Ascending aorta (tissue), 2 donors: Measurements from ENCODE around the gene MS4A5. TPM values are rescaled to one million over a fixed set of nuclear protein-coding genes. Genes with fewer than 3 reads are reported as not detected.
"Not testable (repeated sequence)": the region's sequence is repeated elsewhere in the genome, so short reads cannot be mapped to it uniquely, and the experiment has no call there.

Source experiments
- DNase-seq, 2 donors: peaks; one replicate each; pipeline ENCODE4 v3.0.0-alpha.2; 2019; ENCODE audit warnings: low spot score in 2 of 2
- H3K27ac ChIP-seq, 2 donors: fragments of 200-600 bp; sonication (generic); one replicate each; pipeline ENCODE4 v1.5.1; 2016 to 2017; ENCODE audit warnings: mild to moderate bottlenecking in 1 of 2
- H3K27me3 ChIP-seq: fragments of 200-600 bp; sonication (generic); one replicate; pipeline ENCODE4 v1.5.1; 2017
- H3K36me3 ChIP-seq, 2 donors: fragments of 200-600 bp; sonication (generic); one replicate each; pipeline ENCODE4 v1.5.1; 2016
- H3K4me1 ChIP-seq, 2 donors: fragments of 200-600 bp; sonication (generic); one replicate each; pipeline ENCODE4 v1.5.1; 2016 to 2017; ENCODE audit warnings: mild to moderate bottlenecking in 1 of 2
- H3K4me3 ChIP-seq, 2 donors: fragments of 200-600 bp; sonication (generic); one replicate each; pipeline ENCODE4 v1.5.1; 2016 to 2017; ENCODE audit warnings: mild to moderate bottlenecking in 1 of 2
- H3K9me3 ChIP-seq, 2 donors: fragments of 200-600 bp; sonication (generic); one replicate each; pipeline ENCODE4 v1.5.1; 2016
- intact Hi-C: fragments of 100-400 bp; cut with DNase I; formaldehyde crosslinking; loops from one replicate; pipeline ENCODE4 v1.15.1; 2023
- total RNA-seq: library from RNA; depleted of rRNA; stranded (reverse); fragments of >200 nt; gene quantifications from one replicate; pipeline ENCODE4 v1.1.0, GENCODE V29; 2016
- TF ChIP-seq, protein P1 (sequence below), 3 experiments: fragments of 200-600 bp in 2 of 3; fragments of 450-650 bp in 1 of 3; sonication (generic) in 2 of 3; IDR thresholded peaks; one replicate each; pipeline ENCODE4 v1.5.1; 2016 to 2019; ENCODE audit warnings: antibody characterized with exemption in 3 of 3, mild to moderate bottlenecking in 1 of 3, moderate library complexity in 1 of 3

Gene MS4A5
- total RNA-seq, 1 donor from 2014 or later = not detected

DNA sequence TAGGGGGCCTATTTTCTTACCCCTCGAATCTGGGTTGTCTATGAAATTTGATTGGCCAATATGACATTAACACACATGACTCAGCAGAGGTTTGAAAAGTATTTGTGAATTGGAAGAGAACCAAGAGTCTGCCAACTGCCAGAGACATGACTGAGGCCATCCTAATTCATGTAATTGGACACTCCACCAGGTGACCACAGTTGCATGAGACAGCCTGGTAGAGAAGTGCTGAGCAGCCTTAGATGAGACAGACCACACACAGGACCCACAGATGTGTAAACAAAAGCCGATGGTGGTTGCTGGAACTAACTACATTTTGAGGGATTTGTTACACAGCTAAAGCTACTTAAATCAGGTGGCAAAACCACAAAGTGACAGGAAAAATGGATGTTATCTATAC lies 855 bp upstream of the MS4A5 start:
- Histone ChIP-seq H3K4me3 (no peak overlapping the region), H3K27me3 (no peaks in the 10 kb centered on the region), H3K36me3 (no peaks in the 10 kb centered on the region), H3K27ac (no peak overlapping the region), H3K9me3 (no peaks in the 10 kb centered on the region), H3K4me1 (no peaks in the 10 kb centered on the region)
- intact Hi-C loops = no loop called here
- DNase-seq = no peak
- TF ChIP-seq, protein P1, sequence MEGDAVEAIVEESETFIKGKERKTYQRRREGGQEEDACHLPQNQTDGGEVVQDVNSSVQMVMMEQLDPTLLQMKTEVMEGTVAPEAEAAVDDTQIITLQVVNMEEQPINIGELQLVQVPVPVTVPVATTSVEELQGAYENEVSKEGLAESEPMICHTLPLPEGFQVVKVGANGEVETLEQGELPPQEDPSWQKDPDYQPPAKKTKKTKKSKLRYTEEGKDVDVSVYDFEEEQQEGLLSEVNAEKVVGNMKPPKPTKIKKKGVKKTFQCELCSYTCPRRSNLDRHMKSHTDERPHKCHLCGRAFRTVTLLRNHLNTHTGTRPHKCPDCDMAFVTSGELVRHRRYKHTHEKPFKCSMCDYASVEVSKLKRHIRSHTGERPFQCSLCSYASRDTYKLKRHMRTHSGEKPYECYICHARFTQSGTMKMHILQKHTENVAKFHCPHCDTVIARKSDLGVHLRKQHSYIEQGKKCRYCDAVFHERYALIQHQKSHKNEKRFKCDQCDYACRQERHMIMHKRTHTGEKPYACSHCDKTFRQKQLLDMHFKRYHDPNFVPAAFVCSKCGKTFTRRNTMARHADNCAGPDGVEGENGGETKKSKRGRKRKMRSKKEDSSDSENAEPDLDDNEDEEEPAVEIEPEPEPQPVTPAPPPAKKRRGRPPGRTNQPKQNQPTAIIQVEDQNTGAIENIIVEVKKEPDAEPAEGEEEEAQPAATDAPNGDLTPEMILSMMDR (IDR thresholded peaks at IDR 0.05) = no peak

DNA sequence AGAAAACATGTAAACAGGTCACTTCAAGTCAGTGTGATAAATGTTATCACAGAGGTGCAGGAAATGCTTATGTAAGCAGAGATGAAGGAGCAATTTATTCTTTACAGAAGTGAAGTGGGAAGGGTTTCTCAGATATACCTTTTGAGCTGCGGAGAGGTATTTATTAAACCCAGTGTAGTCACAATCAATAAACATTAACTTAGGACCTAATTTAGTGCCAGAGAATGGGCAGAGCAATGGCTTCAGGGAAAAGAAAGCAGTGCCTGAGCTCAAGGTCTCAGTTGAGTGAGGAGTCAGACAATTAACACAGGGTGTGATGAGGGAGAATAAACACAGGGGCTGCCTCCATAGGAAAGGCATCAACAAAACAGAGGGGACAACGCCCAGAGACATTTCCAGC lies 1.9 kb downstream of the MS4A5 start:
- Histone ChIP-seq H3K27ac (no peak overlapping the region), H3K36me3 (no peaks in the 10 kb centered on the region), H3K9me3 (no peaks in the 10 kb centered on the region), H3K27me3 (no peaks in the 10 kb centered on the region), H3K4me3 (no peak overlapping the region), H3K4me1 (no peaks in the 10 kb centered on the region)
- TF ChIP-seq, protein P1 (IDR thresholded peaks at IDR 0.05) = no peak
- DNase-seq = no peak
- intact Hi-C loops = no loop called here

DNA sequence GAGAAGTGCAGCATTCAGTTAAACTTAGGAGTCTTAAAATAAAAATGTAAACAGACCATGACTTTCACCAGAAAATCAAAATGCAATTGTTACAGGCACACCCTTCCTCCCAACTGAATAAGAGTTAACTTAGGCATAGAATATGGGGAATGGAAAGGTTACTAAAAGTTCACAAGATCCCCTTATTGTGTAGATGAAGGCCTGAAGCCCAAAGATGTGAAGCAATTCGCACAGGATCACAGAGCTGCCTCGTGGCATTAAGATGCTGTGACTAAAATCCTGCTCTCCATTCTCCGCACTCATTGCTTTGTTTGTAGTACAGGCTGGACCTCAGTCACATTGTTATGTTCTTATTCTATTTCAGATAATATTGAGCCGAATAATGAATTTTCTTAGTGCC lies 4.0 kb downstream of the MS4A5 start:
- Histone ChIP-seq H3K36me3 (no peaks in the 10 kb centered on the region), H3K4me1 (no peaks in the 10 kb centered on the region), H3K4me3 (no peak overlapping the region), H3K27me3 (no peaks in the 10 kb centered on the region), H3K9me3 (no peaks in the 10 kb centered on the region), H3K27ac (no peak overlapping the region)
- TF ChIP-seq, protein P1 (IDR thresholded peaks at IDR 0.05) = no peak
- intact Hi-C loops = no loop called here
- DNase-seq = no peak

DNA sequence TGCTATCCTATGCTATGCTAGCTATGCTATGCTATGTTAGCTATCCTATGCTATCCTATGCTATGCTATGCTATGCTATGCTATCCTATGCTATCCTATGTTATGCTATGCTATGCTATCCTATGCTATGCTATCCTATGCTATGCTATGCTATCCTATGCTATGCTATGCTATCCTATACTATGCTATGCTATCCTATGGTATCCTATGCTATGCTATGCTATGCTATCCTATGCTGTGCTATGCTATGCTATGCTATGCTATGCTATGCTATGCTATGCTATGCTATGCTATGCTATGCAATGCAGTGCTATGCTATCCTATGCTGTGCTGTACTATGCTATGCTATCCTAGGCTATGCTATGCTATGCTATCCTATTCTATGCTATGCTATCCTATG lies 17.7 kb downstream of the MS4A5 start:
- H3K27ac ChIP-seq = no peak overlapping the region
- TF ChIP-seq, protein P1 (IDR thresholded peaks at IDR 0.05) = no peak
- intact Hi-C loops = no loop called here
- DNase-seq = no peak
- H3K36me3 ChIP-seq = no peaks in the 10 kb centered on the region
- H3K9me3 ChIP-seq = no peaks in the 10 kb centered on the region
- no peaks in the 10 kb centered on the region for H3K4me1 ChIP-seq
- no peak overlapping the region for H3K4me3 ChIP-seq
- no peaks in the 10 kb centered on the region for H3K27me3 ChIP-seq

DNA sequence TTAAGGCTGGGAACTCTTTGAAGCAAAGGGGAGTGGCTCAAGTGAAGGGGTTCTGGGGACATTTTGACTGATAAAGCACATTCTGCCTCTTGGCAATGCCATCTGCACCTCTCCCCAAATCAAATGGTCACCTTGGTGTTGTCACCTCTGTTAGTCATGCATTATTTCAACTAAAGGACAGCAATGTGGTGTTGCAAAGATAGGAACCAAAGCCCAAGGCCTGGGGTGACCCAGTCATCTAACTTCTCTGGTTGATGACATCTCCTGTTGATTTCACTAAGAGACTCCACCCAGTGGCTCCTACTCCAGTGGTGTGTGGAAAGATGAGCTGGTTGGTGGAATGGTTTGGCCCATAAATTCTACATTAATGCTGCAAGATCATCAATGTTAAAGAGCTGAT lies 18.5 kb downstream of the MS4A5 start:
- TF ChIP-seq, protein P1 (IDR thresholded peaks at IDR 0.05) = no peak
- Histone ChIP-seq H3K27ac (no peak overlapping the region), H3K4me3 (no peak overlapping the region), H3K27me3 (no peaks in the 10 kb centered on the region), H3K9me3 (no peaks in the 10 kb centered on the region), H3K4me1 (no peaks in the 10 kb centered on the region), H3K36me3 (no peaks in the 10 kb centered on the region)
- DNase-seq = no peak
- intact Hi-C loops = no loop called here

DNA sequence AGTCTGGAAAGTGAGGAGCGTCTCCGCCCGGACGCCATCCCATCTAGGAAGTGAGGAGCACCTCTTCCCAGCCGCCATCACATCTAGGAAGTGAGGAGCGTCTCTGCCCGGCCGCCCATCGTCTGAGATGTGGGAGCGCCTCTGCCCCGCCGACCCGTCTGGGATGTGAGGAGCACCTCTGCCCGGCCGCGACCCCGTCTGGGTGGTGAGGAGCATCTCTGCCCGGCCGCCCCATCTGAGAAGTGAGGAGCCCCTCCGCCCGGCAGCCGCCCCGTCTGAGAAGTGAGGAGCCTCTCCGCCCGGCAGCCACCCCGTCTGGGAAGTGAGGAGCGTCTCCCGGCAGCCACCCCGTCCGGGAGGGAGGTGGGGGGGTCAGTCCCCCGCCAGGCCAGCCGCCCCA lies 21.8 kb downstream of the MS4A5 start:
- H3K27ac ChIP-seq, H3K9me3 ChIP-seq, H3K4me3 ChIP-seq, DNase-seq, H3K27me3 ChIP-seq, H3K4me1 ChIP-seq, H3K36me3 ChIP-seq, intact Hi-C loops: not testable (repeated sequence)
